GM19023 (cell line): ENCODE data around the gene TRIP12.
"Not testable (repeated sequence)": the region's sequence is repeated elsewhere in the genome, so short reads cannot be mapped to it uniquely, and the experiment has no call there.

ENCODE experiments used
- ATAC-seq: cut with Tn5 transposase; IDR thresholded peaks from one replicate; pipeline ENCODE4 v1.9.1; 2021; ENCODE audit warnings: mild to moderate bottlenecking, moderate library complexity; ENCODE audit not compliant: unreplicated experiment

The TRIP12 gene

DNA sequence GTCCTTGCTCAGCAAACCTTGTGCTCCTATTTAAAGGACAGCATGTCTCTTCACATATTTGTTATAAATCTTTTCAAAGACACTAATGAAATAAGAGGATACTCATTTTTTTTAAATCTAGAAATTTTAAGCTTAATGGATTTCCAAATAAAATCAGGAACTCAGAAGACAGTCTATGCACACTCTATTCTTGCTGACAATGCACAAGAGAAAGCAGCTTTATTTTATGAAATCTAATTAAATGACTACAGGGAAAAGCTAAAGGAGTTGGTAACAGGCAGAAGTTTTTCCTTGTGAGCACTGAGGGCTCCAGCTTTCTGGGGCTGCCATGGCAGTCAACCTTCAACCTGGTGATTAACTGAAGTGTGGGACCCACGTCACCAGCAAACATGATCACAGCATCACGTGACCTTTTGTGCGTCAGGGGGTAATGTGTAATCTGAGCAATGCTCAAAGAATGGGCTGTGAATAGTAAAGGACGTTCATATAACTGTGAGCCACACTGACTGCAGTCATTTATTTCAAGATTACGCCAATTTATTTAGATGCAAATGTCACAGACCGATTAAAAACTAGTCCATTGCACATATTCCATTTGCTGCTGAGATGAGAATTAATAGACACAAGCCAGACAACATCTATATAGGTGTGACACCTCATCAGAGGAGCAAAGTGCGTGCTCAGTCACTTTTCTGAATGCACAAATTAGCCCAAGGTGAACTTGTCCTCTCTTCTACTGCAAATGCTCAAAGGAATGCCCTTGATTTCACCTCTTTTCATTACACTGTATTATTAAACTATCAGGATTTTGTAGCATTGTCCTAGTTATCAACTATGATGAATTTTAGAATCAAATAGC, 195.9 kb downstream of the TRIP12 start:
- ATAC-seq: no peak

DNA sequence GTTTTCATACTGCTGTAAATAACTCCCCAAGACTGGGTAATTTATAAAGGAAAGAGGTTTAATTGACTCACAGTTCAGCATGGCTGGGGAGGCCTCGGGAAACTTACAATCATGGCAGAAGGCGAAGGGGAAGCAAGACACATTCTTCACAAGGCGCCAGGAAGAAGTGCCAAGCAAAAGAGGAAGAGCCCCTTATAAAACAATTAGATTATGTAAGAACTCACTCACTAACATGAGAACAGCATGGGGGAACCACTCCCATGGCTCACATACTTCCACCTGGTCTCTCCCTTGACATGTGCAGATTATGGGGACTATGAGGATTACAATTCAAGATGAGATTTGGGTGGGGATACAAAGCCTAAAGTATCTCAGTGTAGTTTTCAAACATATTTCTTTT, 198.6 kb downstream of the TRIP12 start:
- ATAC-seq: not testable (repeated sequence)

- no peak for ATAC-seq
Observed at GRCh38 chr2:229719926-229720647, 201.7 kb downstream of the TRIP12 start.

- no peak for ATAC-seq
Observed at GRCh38 chr2:229718057-229718456, 203.8 kb downstream of the TRIP12 start.

DNA sequence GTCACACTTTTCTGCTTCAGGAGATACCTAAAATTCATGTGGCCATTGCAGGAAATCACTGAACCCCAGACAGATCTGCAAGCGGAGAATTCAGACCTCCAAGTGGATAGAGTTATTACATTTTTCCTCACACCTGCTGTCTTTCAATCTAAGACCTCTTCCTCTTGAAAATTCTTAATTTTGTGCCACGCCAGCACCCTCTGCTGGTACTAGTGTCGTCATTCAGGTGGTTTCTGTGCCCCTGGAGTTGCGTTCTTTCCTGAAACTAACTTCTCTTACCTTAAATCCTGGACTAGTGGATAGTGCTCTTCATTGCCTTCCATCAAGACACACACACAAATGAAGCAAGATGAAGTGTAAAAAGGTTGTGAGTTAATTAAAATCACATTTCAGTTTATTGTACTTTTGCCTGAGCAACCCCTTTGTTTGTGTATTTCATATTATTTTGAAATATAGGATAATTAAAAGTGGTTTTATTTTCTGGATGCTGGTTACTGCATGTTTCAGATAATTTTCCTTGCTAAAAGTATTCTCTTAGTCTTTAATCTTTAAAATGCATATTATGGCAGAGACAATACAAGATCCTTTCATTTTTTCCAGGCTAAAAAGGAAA, 205.8 kb downstream of the TRIP12 start:
- no peak for ATAC-seq

DNA sequence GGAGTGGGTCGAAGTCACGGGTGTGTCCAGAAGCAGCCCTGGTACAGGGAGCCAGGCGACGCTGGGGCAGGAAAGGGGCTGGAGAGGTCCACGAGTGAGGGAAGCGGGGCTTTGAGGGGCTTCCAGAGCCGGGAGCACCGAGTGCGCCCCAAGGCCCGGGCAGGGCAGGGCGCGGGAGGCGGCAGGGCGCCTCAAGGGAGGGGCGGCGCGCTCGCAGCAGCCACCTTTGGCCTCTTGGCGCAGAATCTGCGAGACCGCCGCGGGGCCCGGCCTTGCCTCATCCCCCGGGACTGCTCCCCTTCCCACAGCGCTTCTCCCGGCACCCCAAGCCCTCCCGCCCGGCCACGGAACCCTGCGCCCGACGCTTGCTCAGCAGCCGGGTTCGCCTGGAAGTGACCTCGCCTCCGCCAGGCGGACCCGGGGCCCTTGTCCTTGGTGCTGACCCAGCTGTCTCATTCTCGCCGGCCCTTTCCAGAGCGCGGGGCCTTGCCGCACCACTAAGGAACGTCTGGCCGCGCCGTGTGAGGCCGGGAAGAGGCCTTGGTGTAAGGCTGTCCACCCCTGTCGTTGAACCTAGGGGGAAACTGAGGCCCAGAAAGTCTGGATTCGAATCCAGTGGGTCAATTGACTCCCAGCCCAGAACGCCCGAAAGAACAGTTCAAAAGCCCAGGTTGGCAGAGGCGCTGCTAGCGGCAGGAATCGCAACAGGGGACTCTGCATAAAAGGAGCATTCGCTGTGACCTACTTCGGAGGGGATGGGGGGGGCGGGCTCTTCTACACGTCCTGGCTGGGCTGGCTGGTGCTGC, 206.9 kb downstream of the TRIP12 start:
- ATAC-seq: peak; percentile 33

- peak; percentile 82 for ATAC-seq
Observed at GRCh38 chr2:229714080-229714735, 207.6 kb downstream of the TRIP12 start, which contains the start of gene DNER. DNER (minus strand) TSS chr2:229714555; CDS start chr2:229714423, 132 bp downstream.
